ENCODE results near the gene PARM1. TPM values are rescaled to one million over a fixed set of nuclear protein-coding genes. Genes with fewer than 3 reads are reported as not detected.
"Not testable (repeated sequence)": the region's sequence is repeated elsewhere in the genome, so short reads cannot be mapped to it uniquely, and the experiment has no call there.

Gene PARM1
- total and polyA plus RNA-seq, 7 donors: 21.9 to 107 (median 41.7) TPM

GRCh38 chr4:74982546-74983252 lies 49.8 kb downstream of the PARM1 start:
- no peaks in the 10 kb centered on the region for H3K36me3 ChIP-seq
- no peak overlapping the region for H3K4me3 ChIP-seq
- H3K9me3 ChIP-seq: peaks cover 0 to 3% (median 0%) of the 10 kb centered on the region in 4 donors
- no peaks in the 10 kb centered on the region for H3K27me3 ChIP-seq
- DNase-seq: no peak
- H3K4me1 ChIP-seq: no peaks in the 10 kb centered on the region
- WGBS, 2 donors: 75 to 87% methylated on average over 1 of the region's 1 CpG
- intact Hi-C loops (cut with DNase I): no loop called here
- TF ChIP-seq, protein P1, sequence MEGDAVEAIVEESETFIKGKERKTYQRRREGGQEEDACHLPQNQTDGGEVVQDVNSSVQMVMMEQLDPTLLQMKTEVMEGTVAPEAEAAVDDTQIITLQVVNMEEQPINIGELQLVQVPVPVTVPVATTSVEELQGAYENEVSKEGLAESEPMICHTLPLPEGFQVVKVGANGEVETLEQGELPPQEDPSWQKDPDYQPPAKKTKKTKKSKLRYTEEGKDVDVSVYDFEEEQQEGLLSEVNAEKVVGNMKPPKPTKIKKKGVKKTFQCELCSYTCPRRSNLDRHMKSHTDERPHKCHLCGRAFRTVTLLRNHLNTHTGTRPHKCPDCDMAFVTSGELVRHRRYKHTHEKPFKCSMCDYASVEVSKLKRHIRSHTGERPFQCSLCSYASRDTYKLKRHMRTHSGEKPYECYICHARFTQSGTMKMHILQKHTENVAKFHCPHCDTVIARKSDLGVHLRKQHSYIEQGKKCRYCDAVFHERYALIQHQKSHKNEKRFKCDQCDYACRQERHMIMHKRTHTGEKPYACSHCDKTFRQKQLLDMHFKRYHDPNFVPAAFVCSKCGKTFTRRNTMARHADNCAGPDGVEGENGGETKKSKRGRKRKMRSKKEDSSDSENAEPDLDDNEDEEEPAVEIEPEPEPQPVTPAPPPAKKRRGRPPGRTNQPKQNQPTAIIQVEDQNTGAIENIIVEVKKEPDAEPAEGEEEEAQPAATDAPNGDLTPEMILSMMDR (IDR thresholded peaks at IDR 0.05): no peak
- TF ChIP-seq POLR2A (IDR thresholded peaks at IDR 0.05) (no peak), EP300 (IDR thresholded peaks at IDR 0.05) (no peak), POLR2AphosphoS5 (IDR thresholded peaks at IDR 0.05) (no peak)
- no peak overlapping the region for H3K27ac ChIP-seq

DNA sequence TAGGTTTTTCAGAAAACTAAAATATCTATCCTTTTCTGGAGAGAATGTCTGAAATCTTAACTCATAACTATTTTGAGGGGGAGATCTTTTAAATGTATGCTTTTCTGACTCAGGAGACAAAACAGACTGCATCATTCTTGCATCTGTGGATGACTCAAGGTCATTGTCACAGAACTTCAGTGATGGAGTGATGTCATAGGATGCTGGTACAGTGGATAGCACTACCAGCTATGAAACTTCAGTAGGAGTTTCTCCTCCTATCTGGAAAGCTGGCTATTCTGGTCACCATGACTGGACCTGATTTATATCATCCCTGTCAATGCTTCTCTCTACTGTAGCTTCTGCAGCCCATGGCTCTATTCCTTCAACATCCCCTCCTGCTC lies 50.3 kb downstream of the PARM1 start:
- H3K9me3 ChIP-seq: no peaks in the 10 kb centered on the region
- no peak overlapping the region for H3K27ac ChIP-seq
- H3K27me3 ChIP-seq: no peaks in the 10 kb centered on the region
- H3K36me3 ChIP-seq: no peaks in the 10 kb centered on the region
- H3K4me3 ChIP-seq: no peak overlapping the region
- intact Hi-C loops (cut with DNase I): no loop called here
- H3K4me1 ChIP-seq: no peaks in the 10 kb centered on the region
- DNase-seq: no peak
- TF ChIP-seq POLR2A (IDR thresholded peaks at IDR 0.05) (no peak), POLR2AphosphoS5 (IDR thresholded peaks at IDR 0.05) (no peak), EP300 (IDR thresholded peaks at IDR 0.05) (no peak)
- TF ChIP-seq, protein P1 (IDR thresholded peaks at IDR 0.05): no peak

DNA sequence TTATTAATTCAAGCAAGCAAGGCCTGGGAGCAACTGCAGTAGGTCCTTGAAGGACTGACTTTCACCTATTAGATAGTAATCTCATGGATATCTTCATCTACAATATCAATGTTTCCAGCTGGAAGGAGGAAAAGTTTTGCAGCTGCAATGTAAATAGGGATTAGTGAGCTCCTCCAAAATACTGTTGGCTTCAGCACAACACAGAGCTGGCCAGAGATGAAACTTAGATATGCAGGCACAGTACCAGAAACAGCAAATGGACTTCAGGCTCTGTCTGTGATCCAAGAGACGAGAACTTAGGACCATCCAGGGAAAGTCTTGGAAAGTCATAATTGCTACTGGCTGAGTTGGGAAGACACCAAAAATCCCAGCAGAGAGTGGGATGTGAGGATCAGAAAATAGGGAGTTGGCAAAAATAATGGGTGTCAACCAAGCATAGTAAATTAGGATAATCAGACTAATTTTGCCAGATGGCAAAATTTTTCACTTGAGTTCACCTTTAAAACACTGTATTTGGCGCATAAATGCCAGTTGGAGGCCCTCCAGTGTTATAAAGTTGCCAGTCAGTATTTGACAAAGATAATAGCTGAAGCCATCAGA lies 57.5 kb downstream of the PARM1 start:
- Histone ChIP-seq H3K4me3 (no peak overlapping the region), H3K27ac (no peak overlapping the region), H3K4me1 (peaks cover 0 to 12% (median 4%) of the 10 kb centered on the region in 4 donors), H3K36me3 (no peaks in the 10 kb centered on the region), H3K9me3 (no peaks in the 10 kb centered on the region), H3K27me3 (no peaks in the 10 kb centered on the region)
- WGBS, 2 donors: 88 to 90% methylated on average over 2 of the region's 2 CpGs
- TF ChIP-seq POLR2A (IDR thresholded peaks at IDR 0.05) (no peak), POLR2AphosphoS5 (IDR thresholded peaks at IDR 0.05) (no peak), EP300 (IDR thresholded peaks at IDR 0.05) (no peak)
- TF ChIP-seq, protein P1 (IDR thresholded peaks at IDR 0.05): no peak
- no peak for DNase-seq
- intact Hi-C loops (cut with DNase I): no loop called here

GRCh38 chr4:74994436-74994835 lies 61.5 kb downstream of the PARM1 start:
- DNase-seq; H3K27ac ChIP-seq; H3K4me3 ChIP-seq; H3K36me3 ChIP-seq; intact Hi-C loops (cut with DNase I); H3K4me1 ChIP-seq; H3K27me3 ChIP-seq; H3K9me3 ChIP-seq: not testable (repeated sequence)
- WGBS, 2 donors: 84 to 89% methylated on average over 2 of the region's 2 CpGs

DNA sequence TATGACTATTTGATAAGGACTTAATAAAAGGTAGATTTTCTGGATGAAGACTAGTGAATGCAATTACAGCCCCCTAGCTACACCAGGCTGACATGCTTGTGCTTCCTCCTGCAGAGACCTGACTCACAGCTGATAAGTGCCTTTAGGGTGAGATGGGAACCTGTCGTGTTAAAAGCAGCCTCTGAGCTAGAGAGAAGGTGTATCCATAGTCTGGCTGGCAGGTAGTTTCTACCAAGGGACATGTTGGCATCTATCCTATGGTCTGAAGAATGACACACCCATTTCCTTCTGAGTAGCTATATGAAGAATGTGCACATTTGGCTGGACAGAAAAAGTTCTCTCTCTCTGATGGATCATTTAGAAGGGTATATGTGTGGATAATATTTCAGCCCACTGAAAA lies 64.1 kb downstream of the PARM1 start:
- Histone ChIP-seq H3K9me3 (no peaks in the 10 kb centered on the region), H3K27ac (no peak overlapping the region), H3K4me3 (no peak overlapping the region), H3K36me3 (no peaks in the 10 kb centered on the region), H3K4me1 (no peaks in the 10 kb centered on the region), H3K27me3 (no peaks in the 10 kb centered on the region)
- TF ChIP-seq POLR2AphosphoS5 (IDR thresholded peaks at IDR 0.05): no peak
- TF ChIP-seq EP300 (IDR thresholded peaks at IDR 0.05): no peak
- TF ChIP-seq POLR2A (IDR thresholded peaks at IDR 0.05): no peak
- TF ChIP-seq, protein P1 (IDR thresholded peaks at IDR 0.05): no peak
- intact Hi-C loops (cut with DNase I): no loop called here
- DNase-seq: no peak
- WGBS, 2 donors: 27 to 49% methylated on average over 1 of the region's 1 CpG
